GM20000 (cell line): ENCODE results near the gene INHBC.

ENCODE experiments used
- DNase-seq: peaks from one replicate; pipeline ENCODE4 v3.0.0; 2012; ENCODE audit warnings: low spot score
- CTCF ChIP-seq: IDR thresholded peaks from 2 replicates; pipeline ENCODE4 v1.5.1; 2012; ENCODE audit warnings: mild to moderate bottlenecking, control low read depth; ENCODE audit errors: extremely low read depth, missing control alignments

The INHBC gene

GRCh38 chr12:57498571-57498970 lies 64.0 kb downstream of the INHBC start:
- no peak for DNase-seq
- TF ChIP-seq CTCF: no peak

- no peak for TF ChIP-seq CTCF
- no peak for DNase-seq
Observed at GRCh38 chr12:57500213-57500612, 65.6 kb downstream of the INHBC start.
